Ascending aorta (tissue), 2 donors: ENCODE data around the gene ICAM4. TPM values are rescaled to one million over a fixed set of nuclear protein-coding genes. Genes with fewer than 3 reads are reported as not detected.

Source experiments
- DNase-seq, 2 donors: peaks; one replicate each; pipeline ENCODE4 v3.0.0-alpha.2; 2019; ENCODE audit warnings: low spot score in 2 of 2
- H3K27ac ChIP-seq, 2 donors: fragments of 200-600 bp; sonication (generic); one replicate each; pipeline ENCODE4 v1.5.1; 2016 to 2017; ENCODE audit warnings: mild to moderate bottlenecking in 1 of 2
- H3K27me3 ChIP-seq: fragments of 200-600 bp; sonication (generic); one replicate; pipeline ENCODE4 v1.5.1; 2017
- H3K36me3 ChIP-seq, 2 donors: fragments of 200-600 bp; sonication (generic); one replicate each; pipeline ENCODE4 v1.5.1; 2016
- H3K4me1 ChIP-seq, 2 donors: fragments of 200-600 bp; sonication (generic); one replicate each; pipeline ENCODE4 v1.5.1; 2016 to 2017; ENCODE audit warnings: mild to moderate bottlenecking in 1 of 2
- H3K4me3 ChIP-seq, 2 donors: fragments of 200-600 bp; sonication (generic); one replicate each; pipeline ENCODE4 v1.5.1; 2016 to 2017; ENCODE audit warnings: mild to moderate bottlenecking in 1 of 2
- H3K9me3 ChIP-seq, 2 donors: fragments of 200-600 bp; sonication (generic); one replicate each; pipeline ENCODE4 v1.5.1; 2016
- CTCF ChIP-seq, 3 experiments: fragments of 200-600 bp in 2 of 3; fragments of 450-650 bp in 1 of 3; sonication (generic) in 2 of 3; IDR thresholded peaks; one replicate each; pipeline ENCODE4 v1.5.1; 2016 to 2019; ENCODE audit warnings: antibody characterized with exemption in 3 of 3, mild to moderate bottlenecking in 1 of 3, moderate library complexity in 1 of 3
- intact Hi-C: fragments of 100-400 bp; cut with DNase I; formaldehyde crosslinking; loops from one replicate; pipeline ENCODE4 v1.15.1; 2023
- total RNA-seq: library from RNA; depleted of rRNA; stranded (reverse); fragments of >200 nt; gene quantifications from one replicate; pipeline ENCODE4 v1.1.0, GENCODE V29; 2016

ICAM4 gene
- total RNA-seq, 1 donor from 2014 or later: not detected

- Histone ChIP-seq H3K4me1 (no peaks in the 10 kb centered on the region), H3K27me3 (no peaks in the 10 kb centered on the region), H3K27ac (no peak overlapping the region), H3K9me3 (no peaks in the 10 kb centered on the region), H3K36me3 (peaks cover 93 to 98% of the 10 kb centered on the region in 2 donors), H3K4me3 (no peak overlapping the region)
- no peak for DNase-seq
- no peak for TF ChIP-seq CTCF (IDR thresholded peaks at IDR 0.05)
- intact Hi-C loops: no loop called here
Observed at GRCh38 chr19:10321874-10322835, 35.4 kb downstream of the ICAM4 start.

GRCh38 chr19:10325732-10326131 is 39.0 kb downstream of the ICAM4 start:
- no peak for TF ChIP-seq CTCF (IDR thresholded peaks at IDR 0.05)
- H3K9me3 ChIP-seq: no peaks in the 10 kb centered on the region
- no peaks in the 10 kb centered on the region for H3K27me3 ChIP-seq
- H3K36me3 ChIP-seq: peaks cover 92 to 97% of the 10 kb centered on the region in 2 donors
- DNase-seq: no peak
- H3K4me1 ChIP-seq: no peaks in the 10 kb centered on the region
- no peak overlapping the region for H3K4me3 ChIP-seq
- no peak overlapping the region for H3K27ac ChIP-seq
- intact Hi-C loops: no loop called here

- intact Hi-C loops: no loop called here
- no peak for TF ChIP-seq CTCF (IDR thresholded peaks at IDR 0.05)
- Histone ChIP-seq H3K4me1 (peaks cover 4 to 12% of the 10 kb centered on the region in 2 donors), H3K4me3 (no peak overlapping the region), H3K27ac (no peak overlapping the region), H3K36me3 (peaks cover 74 to 76% of the 10 kb centered on the region in 2 donors), H3K27me3 (no peaks in the 10 kb centered on the region), H3K9me3 (no peaks in the 10 kb centered on the region)
- DNase-seq: no peak
Observed at GRCh38 chr19:10327793-10328192, 41.0 kb downstream of the ICAM4 start.

- intact Hi-C loops: no loop called here
- peaks cover 65 to 66% of the 10 kb centered on the region in 2 donors for H3K36me3 ChIP-seq
- no peak for TF ChIP-seq CTCF (IDR thresholded peaks at IDR 0.05)
Observed at GRCh38 chr19:10328558-10329429, 42.0 kb downstream of the ICAM4 start.

GRCh38 chr19:10329555-10329954 is 42.8 kb downstream of the ICAM4 start:
- no peak for DNase-seq
- Histone ChIP-seq H3K27ac (no peak overlapping the region), H3K9me3 (no peaks in the 10 kb centered on the region), H3K4me3 (no peak overlapping the region), H3K36me3 (peaks cover 57 to 59% of the 10 kb centered on the region in 2 donors), H3K27me3 (no peaks in the 10 kb centered on the region), H3K4me1 (peaks cover 4 to 12% of the 10 kb centered on the region in 2 donors)
- no peak for TF ChIP-seq CTCF (IDR thresholded peaks at IDR 0.05)
- intact Hi-C loops: no loop called here

More at GRCh38 chr19:10328558-10329429, 42.0 kb downstream of the ICAM4 start:
- Histone ChIP-seq H3K27me3 (no peaks in the 10 kb centered on the region), H3K9me3 (no peaks in the 10 kb centered on the region), H3K4me3 (no peak overlapping the region), H3K27ac (no peak overlapping the region), H3K4me1 (peaks cover 4 to 12% of the 10 kb centered on the region in 2 donors)
- no peak for DNase-seq
